Retinal pigment epithelial cell (primary cell): Measurements from ENCODE around the gene KIAA0232.

Experiments used
- DNase-seq: peaks from one replicate; pipeline ENCODE4 v3.0.0-alpha.2; 2010; ENCODE audit warnings: low read depth
- H3K4me3 ChIP-seq: 2 replicates; pipeline ENCODE4 v1.5.1; 2011; ENCODE audit warnings: mild to moderate bottlenecking, low read length, control low read depth, moderate library complexity
- TF ChIP-seq, protein P1 (sequence below): conservative IDR thresholded peaks from 2 replicates; pipeline ENCODE4 v1.5.1; 2011; ENCODE audit warnings: low read depth, low read length, control low read depth, inconsistent platforms

The KIAA0232 gene

GRCh38 chr4:6859543-6859942, 77.0 kb downstream of the KIAA0232 start:
- TF ChIP-seq, protein P1, sequence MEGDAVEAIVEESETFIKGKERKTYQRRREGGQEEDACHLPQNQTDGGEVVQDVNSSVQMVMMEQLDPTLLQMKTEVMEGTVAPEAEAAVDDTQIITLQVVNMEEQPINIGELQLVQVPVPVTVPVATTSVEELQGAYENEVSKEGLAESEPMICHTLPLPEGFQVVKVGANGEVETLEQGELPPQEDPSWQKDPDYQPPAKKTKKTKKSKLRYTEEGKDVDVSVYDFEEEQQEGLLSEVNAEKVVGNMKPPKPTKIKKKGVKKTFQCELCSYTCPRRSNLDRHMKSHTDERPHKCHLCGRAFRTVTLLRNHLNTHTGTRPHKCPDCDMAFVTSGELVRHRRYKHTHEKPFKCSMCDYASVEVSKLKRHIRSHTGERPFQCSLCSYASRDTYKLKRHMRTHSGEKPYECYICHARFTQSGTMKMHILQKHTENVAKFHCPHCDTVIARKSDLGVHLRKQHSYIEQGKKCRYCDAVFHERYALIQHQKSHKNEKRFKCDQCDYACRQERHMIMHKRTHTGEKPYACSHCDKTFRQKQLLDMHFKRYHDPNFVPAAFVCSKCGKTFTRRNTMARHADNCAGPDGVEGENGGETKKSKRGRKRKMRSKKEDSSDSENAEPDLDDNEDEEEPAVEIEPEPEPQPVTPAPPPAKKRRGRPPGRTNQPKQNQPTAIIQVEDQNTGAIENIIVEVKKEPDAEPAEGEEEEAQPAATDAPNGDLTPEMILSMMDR: no peak
- no peak for DNase-seq
- H3K4me3 ChIP-seq: no peak overlapping the region

GRCh38 chr4:6868386-6868785, 85.9 kb downstream of the KIAA0232 start:
- TF ChIP-seq, protein P1: no peak
- DNase-seq: no peak

DNA sequence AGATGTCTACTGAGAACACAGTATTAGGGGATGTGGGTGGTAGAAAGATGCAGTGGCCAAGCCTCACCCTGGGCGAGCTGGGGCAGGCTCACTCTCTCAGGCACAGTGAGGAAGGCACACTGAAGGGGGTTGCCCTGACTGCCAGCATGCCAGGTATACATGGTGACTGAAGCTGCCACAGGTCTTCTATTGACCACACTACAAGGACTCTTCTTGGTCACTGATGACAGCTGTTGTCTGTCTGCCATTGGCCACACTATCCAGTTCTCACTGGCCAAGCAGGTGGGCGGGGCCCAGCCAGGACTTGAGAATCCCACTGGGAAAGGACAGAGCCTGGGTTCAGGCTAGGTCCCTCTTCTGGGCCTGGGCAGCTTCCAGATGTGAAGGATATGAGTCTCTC, 87.4 kb downstream of the KIAA0232 start:
- TF ChIP-seq, protein P1: no peak
- DNase-seq: no peak
- H3K4me3 ChIP-seq: no peak overlapping the region

More at GRCh38 chr4:6868386-6868785, 85.9 kb downstream of the KIAA0232 start:
- H3K4me3 ChIP-seq: no peak overlapping the region

- H3K4me3 ChIP-seq: no peak overlapping the region
- TF ChIP-seq, protein P1: peak; percentile 41
- no peak for DNase-seq
Observed at GRCh38 chr4:6873291-6873690, 90.8 kb downstream of the KIAA0232 start.

- TF ChIP-seq, protein P1: peak; percentile 92
- peak; percentile 14 for DNase-seq
- no peak overlapping the region for H3K4me3 ChIP-seq
Observed at GRCh38 chr4:6873792-6874461, 91.4 kb downstream of the KIAA0232 start.

DNA sequence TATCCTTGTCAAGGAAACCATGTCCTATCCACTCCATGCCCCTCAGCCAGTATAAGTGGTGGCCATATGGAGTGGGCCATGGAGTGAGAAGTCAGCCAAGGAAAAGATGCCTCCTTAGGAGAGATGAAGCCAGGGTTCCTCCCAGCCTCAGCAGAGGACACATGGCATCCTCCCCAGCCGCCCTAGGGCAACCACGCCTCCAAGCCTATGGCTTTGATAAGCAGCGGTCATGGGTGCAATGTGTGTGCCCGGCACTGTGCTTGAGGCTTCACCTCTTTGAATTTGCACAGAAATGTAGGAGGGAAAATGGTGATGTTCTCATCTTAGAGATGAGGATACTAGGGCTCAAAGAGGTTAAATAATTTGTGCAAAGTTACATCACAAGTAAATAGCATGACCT, 92.5 kb downstream of the KIAA0232 start:
- H3K4me3 ChIP-seq: no peak overlapping the region
- TF ChIP-seq, protein P1: no peak
- DNase-seq: no peak

- no peak overlapping the region for H3K4me3 ChIP-seq
- TF ChIP-seq, protein P1: no peak
- no peak for DNase-seq
Observed at GRCh38 chr4:6875431-6875831, 92.9 kb downstream of the KIAA0232 start.
